Sigmoid colon (tissue), 7 donors: Measurements from ENCODE around the gene CCSER1. TPM values are rescaled to one million over a fixed set of nuclear protein-coding genes. Genes with fewer than 3 reads are reported as not detected.

Experiments
- DNase-seq: peaks from one replicate; pipeline ENCODE4 v3.0.0-alpha.2; 2019
- H3K27ac ChIP-seq, 4 donors: fragments of 200-600 bp; sonication (generic); one replicate each; pipeline ENCODE4 v1.5.1; 2016 to 2019; ENCODE audit warnings: mild to moderate bottlenecking in 1 of 4
- H3K27me3 ChIP-seq, 3 donors: fragments of 200-600 bp; sonication (generic); one replicate each; pipeline ENCODE4 v1.5.1; 2019; ENCODE audit warnings: mild to moderate bottlenecking in 1 of 3
- H3K36me3 ChIP-seq, 4 donors: fragments of 200-600 bp; sonication (generic); one replicate each; pipeline ENCODE4 v1.5.1; 2016 to 2019
- H3K4me1 ChIP-seq, 4 donors: fragments of 200-600 bp; sonication (generic); one replicate each; pipeline ENCODE4 v1.5.1; 2017 to 2019
- H3K4me3 ChIP-seq, 4 donors: fragments of 200-600 bp; sonication (generic); one replicate each; pipeline ENCODE4 v1.5.1; 2017 to 2019; ENCODE audit warnings: mild to moderate bottlenecking in 2 of 4, moderate library complexity in 1 of 4
- H3K9me3 ChIP-seq, 4 donors: fragments of 200-600 bp in 3 of 4; sonication (generic) in 3 of 4; one replicate each; pipeline versions ENCODE4 v1.5.1 to v1.6.1; 2013 to 2019
- EP300 ChIP-seq, 4 donors: sonication (generic); formaldehyde crosslinking; IDR thresholded peaks; one replicate each; pipeline ENCODE4 v1.6.1; 2017; ENCODE audit warnings: antibody characterized with exemption in 4 of 4
- POLR2A ChIP-seq, 2 donors: fragments of 450-650 bp; IDR thresholded peaks; one replicate each; pipeline ENCODE4 v1.6.1; 2016; ENCODE audit warnings: antibody characterized with exemption in 2 of 2, mild to moderate bottlenecking in 2 of 2, moderate library complexity in 2 of 2
- POLR2AphosphoS5 ChIP-seq, 4 donors: sonication (generic); formaldehyde crosslinking; IDR thresholded peaks; one replicate each; pipeline ENCODE4 v1.6.1; 2017; ENCODE audit warnings: antibody characterized with exemption in 4 of 4
- WGBS, 2 donors: extraction: QIAGEN DNeasy Blood & Tissue Kit; methylation state at CpG; one replicate each; pipeline ENCODE4 v1.1.7; 2013; 5-methylcytosine and 5-hydroxymethylcytosine counted together
- intact Hi-C: fragments of 100-400 bp; cut with DNase I; formaldehyde crosslinking; loops from one replicate; pipeline ENCODE4 v1.15.1; 2023
- polyA plus RNA-seq, 3 donors: library from polyadenylated mRNA; stranded (reverse); fragments of 200-250 nt; gene quantifications; one replicate each; pipeline ENCODE4 v1.2.3, GENCODE V29; 2013
- total RNA-seq, 4 donors: library from RNA; depleted of rRNA; stranded (reverse); fragments of >200 nt; gene quantifications; one replicate each; pipeline ENCODE4 v1.1.0, GENCODE V29; 2016
- TF ChIP-seq, protein P1 (sequence below), 4 experiments: fragments of 450-650 bp in 3 of 4; fragments of 200-600 bp in 1 of 4; IDR thresholded peaks; one replicate each; pipeline ENCODE4 v1.5.1; 2016 to 2019; ENCODE audit warnings: antibody characterized with exemption in 4 of 4, mild to moderate bottlenecking in 3 of 4, moderate library complexity in 2 of 4
- donor health status: healthy with polysubstance abuse.
- donor health status: Bipolar disorder and iron deficiency.
- donor health status: healthy.

Gene CCSER1
- total and polyA plus RNA-seq, 7 donors = 1.6 to 7.2 (median 4.2) TPM

- TF ChIP-seq POLR2AphosphoS5 (IDR thresholded peaks at IDR 0.05) (no peak), POLR2A (IDR thresholded peaks at IDR 0.05) (no peak), EP300 (IDR thresholded peaks at IDR 0.05) (no peak)
- TF ChIP-seq, protein P1, sequence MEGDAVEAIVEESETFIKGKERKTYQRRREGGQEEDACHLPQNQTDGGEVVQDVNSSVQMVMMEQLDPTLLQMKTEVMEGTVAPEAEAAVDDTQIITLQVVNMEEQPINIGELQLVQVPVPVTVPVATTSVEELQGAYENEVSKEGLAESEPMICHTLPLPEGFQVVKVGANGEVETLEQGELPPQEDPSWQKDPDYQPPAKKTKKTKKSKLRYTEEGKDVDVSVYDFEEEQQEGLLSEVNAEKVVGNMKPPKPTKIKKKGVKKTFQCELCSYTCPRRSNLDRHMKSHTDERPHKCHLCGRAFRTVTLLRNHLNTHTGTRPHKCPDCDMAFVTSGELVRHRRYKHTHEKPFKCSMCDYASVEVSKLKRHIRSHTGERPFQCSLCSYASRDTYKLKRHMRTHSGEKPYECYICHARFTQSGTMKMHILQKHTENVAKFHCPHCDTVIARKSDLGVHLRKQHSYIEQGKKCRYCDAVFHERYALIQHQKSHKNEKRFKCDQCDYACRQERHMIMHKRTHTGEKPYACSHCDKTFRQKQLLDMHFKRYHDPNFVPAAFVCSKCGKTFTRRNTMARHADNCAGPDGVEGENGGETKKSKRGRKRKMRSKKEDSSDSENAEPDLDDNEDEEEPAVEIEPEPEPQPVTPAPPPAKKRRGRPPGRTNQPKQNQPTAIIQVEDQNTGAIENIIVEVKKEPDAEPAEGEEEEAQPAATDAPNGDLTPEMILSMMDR (IDR thresholded peaks at IDR 0.05) = no peak
- Histone ChIP-seq H3K27ac (no peak overlapping the region), H3K36me3 (no peaks in the 10 kb centered on the region), H3K4me1 (no peaks in the 10 kb centered on the region), H3K27me3 (no peaks in the 10 kb centered on the region), H3K9me3 (no peaks in the 10 kb centered on the region), H3K4me3 (no peak overlapping the region)
- no peak for DNase-seq
- intact Hi-C loops = no loop called here
- 76 to 81% methylated on average over 8 of the region's 8 CpGs for WGBS, 2 donors
These were observed 107.8 kb downstream of the CCSER1 start for GRCh38 chr4:90234916-90235547.

DNA sequence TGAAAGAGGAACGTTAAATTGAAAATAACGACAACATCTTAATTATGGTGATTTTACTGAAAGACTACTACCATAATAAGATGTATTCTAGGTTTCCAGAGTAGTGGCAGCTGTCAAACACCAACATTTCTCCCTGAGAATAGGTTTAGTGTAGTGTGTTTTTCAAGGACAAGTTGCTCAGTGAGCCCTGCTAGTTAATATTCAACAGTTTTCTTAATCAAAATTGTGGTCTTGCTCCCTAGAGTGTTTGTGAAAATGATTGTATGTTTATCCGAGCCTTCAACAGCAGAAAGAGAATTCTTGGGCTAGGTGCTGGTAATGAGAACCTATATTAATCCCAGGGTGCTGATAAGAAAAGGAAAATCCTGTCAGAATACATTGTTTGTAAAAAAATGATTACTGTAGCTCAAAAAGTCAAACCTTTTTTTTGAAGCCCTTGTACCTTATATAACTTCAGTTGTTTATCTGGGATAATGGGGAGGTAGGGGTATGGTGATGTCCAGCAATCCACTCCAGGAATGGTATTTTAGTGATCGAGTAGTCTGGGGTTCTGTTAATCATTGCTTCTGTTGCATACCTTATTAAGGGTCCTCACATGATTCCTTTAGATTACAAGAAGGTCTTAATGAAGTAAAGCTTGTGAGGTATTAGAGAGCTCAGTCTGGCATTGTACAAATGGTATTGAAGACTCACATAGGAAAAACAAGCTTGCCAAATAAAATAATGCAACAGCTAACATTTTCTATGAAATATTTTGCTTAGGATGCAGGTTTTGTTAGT is 110.7 kb downstream of the CCSER1 start:
- Histone ChIP-seq H3K4me1 (no peaks in the 10 kb centered on the region), H3K27me3 (no peaks in the 10 kb centered on the region), H3K9me3 (no peaks in the 10 kb centered on the region), H3K36me3 (no peaks in the 10 kb centered on the region), H3K27ac (no peak overlapping the region), H3K4me3 (no peak overlapping the region)
- no peak for DNase-seq
- 88 to 91% methylated on average over 4 of the region's 4 CpGs for WGBS, 2 donors
- intact Hi-C loops = no loop called here
- TF ChIP-seq, protein P1 (IDR thresholded peaks at IDR 0.05) = no peak
- TF ChIP-seq EP300 (IDR thresholded peaks at IDR 0.05) = no peak
- no peak for TF ChIP-seq POLR2AphosphoS5 (IDR thresholded peaks at IDR 0.05)
- TF ChIP-seq POLR2A (IDR thresholded peaks at IDR 0.05) = no peak

- Histone ChIP-seq H3K4me1 (no peaks in the 10 kb centered on the region), H3K4me3 (no peak overlapping the region), H3K36me3 (no peaks in the 10 kb centered on the region), H3K9me3 (no peaks in the 10 kb centered on the region), H3K27me3 (no peaks in the 10 kb centered on the region), H3K27ac (no peak overlapping the region)
- WGBS, 2 donors = 77 to 81% methylated on average over 1 of the region's 1 CpG
- intact Hi-C loops = no loop called here
- no peak for TF ChIP-seq POLR2AphosphoS5 (IDR thresholded peaks at IDR 0.05)
- TF ChIP-seq, protein P1 (IDR thresholded peaks at IDR 0.05) = no peak
- no peak for DNase-seq
These were observed 113.1 kb downstream of the CCSER1 start for GRCh38 chr4:90240333-90240732.

GRCh38 chr4:90241008-90241407 is 113.8 kb downstream of the CCSER1 start:
- 92% methylated on average over 3 of the region's 3 CpGs for whole genome bisulfite sequencing, 2 donors
- Histone ChIP-seq H3K27ac (no peak overlapping the region), H3K4me1 (no peaks in the 10 kb centered on the region), H3K27me3 (no peaks in the 10 kb centered on the region), H3K4me3 (no peak overlapping the region), H3K9me3 (no peaks in the 10 kb centered on the region), H3K36me3 (no peaks in the 10 kb centered on the region)
- no peak for TF ChIP-seq POLR2A (IDR thresholded peaks at IDR 0.05)
- TF ChIP-seq EP300 (IDR thresholded peaks at IDR 0.05) = no peak
- TF ChIP-seq, protein P1 (IDR thresholded peaks at IDR 0.05) = no peak
- no peak for TF ChIP-seq POLR2AphosphoS5 (IDR thresholded peaks at IDR 0.05)
- no peak for DNase-seq
- intact Hi-C loops = no loop called here
